NK-92 (cell line): ENCODE measurements around the gene BIN2.

ENCODE experiments used
- DNase-seq: peaks from one replicate; lab custom pipeline; 2025; ENCODE audit not compliant: unreplicated experiment; lab: John Stamatoyannopoulos, UW

Gene BIN2

DNA sequence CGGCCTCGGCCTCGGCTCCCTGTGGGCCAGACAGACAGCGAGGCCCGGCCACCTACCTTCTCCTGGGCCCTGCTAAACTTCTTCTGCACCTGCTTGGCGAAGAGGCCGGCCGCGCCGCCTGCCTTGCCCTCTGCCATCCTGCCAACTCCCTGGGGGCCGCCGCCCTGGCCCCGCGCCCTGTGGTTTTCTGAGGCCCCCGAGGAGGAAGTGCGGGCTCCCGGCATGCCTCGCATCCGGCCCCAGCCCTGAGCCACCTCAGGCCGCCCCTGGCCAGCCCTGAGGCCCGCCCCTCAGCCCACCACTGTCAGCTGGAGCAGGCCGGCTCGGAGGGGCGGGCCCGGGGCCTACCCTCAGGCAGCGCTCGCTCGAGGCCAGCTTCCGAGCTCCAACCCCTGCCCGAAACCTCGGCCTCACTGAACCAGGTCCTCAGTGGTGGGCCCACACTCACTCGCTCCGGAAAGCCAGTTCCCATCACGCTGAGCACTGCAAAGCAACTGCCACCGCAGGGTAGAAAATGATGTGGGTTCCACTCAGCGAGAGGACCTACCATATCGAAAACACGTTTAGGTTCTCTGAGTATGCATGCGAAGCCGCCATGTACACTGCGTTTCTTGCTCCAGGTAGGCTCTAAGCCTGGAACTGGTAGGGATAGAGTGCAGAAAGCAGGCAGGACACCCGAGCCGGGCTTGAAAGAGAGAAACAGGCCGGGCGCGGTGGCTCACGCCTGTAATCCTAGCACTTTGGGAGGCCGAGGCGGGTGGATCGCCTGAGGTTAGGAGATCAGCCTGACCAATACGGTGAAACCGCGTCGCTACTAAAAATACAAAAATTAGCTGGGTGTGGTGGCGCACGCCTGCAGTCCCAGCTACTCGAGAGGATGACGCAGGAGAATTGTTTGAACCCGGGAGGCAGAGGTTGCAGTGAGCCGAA is at the start of gene BIN2:
Gene BIN2 (minus strand): TSS at position 209 of the 930 bp plus-strand sequence. CDS start 72 bp downstream, at position 137.
- DNase-seq: no peak

- no peak for DNase-seq
These were observed 49.2 kb upstream of the BIN2 start for GRCh38 chr12:51373187-51373586.

DNA sequence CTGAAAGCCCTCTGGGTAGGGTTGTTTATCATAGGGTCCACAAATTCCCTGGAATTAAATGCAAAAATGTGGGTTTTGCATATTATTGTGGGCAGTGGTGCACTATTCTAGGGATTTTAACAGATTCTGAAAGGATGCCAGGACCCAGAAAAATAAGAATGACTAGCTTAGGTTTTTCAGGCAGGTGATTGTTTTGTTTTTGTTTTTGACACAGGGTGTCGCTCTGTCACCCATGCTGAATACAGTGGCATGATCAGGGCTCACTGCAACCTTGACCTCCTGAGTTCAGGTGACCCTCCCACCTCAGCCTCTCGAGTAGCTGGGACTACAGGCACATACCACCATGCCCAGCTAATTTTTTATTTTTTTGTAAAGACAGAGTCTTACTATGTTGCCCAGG is 48.0 kb upstream of the BIN2 start:
- DNase-seq: no peak

- no peak for DNase-seq
These were observed 47.5 kb upstream of the BIN2 start for GRCh38 chr12:51371295-51371953.

- DNase-seq: no peak
These were observed 46.7 kb upstream of the BIN2 start for GRCh38 chr12:51370667-51371066.

DNA sequence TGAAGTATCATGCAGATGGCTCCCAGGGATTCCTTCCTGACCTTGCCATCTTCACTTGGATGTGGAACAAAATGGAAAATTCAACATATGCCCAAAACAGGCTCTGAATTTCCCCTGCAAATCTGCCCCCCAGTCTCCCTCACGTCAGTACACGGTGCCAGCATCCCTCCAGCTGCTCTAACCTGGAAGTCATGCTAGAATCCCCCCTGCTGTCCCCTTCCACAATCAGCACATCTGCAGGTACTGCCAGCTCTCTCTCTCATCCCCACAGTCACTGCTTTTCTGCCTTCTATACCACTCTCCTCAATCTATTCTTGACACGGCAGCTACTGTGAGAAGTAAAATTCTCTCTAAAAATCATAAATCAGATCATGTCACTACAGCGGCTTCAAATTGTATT is 45.6 kb upstream of the BIN2 start:
- DNase-seq: no peak

- DNase-seq: peak; percentile 53
These were observed 44.9 kb upstream of the BIN2 start for GRCh38 chr12:51368640-51369517.

- DNase-seq: no peak
These were observed 41.3 kb upstream of the BIN2 start for GRCh38 chr12:51365276-51365675.

DNA sequence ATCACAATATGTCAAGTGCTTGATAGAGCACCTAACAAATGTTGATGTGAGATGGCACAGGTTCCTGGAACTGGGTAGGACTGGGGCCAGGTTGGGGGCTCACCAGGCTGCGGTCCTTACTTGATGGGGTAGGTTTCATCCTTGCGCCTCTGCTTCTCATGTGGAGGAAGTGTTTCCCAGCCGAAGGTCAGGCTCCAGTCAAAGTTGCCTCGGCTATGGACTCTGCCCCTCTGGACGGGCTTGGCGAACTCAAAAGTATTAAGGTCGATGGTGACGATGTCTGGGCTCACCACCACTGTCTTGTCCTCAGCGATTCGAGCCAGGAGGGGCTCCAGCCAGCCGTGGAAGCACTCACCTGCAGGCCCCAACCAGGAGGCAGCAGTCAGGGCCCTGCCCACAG is 40.0 kb upstream of the BIN2 start:
- no peak for DNase-seq

DNA sequence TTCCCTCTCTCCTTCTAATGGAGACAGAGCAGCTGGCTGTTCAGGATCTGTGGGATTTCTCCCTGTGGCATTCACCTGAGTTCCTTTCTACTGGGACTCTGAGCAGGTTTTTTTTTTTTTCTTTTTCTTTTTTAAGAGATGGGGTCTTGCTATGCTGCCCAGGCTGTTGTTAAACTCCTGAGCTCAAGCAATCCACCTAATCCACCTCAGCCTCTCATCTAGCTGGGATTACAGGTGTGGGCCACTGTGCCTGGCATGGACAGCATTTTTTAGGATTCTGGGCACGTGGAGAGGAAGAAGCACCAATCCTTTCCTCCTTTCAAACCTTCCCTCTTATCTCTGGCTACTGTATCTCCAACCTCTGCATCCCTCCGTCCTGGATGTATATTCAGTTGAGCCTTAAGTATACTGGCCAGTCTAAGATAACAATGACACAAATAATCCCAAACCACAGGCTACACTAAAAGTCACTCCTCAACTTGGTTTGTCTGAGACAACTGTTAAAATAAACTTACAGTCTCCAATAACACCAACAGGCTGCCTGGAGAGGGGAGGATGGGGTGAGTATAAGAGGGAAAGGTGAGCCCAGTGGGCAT is 38.9 kb upstream of the BIN2 start:
- DNase-seq: no peak

- DNase-seq: no peak
These were observed 38.3 kb upstream of the BIN2 start for GRCh38 chr12:51362307-51362706.

DNA sequence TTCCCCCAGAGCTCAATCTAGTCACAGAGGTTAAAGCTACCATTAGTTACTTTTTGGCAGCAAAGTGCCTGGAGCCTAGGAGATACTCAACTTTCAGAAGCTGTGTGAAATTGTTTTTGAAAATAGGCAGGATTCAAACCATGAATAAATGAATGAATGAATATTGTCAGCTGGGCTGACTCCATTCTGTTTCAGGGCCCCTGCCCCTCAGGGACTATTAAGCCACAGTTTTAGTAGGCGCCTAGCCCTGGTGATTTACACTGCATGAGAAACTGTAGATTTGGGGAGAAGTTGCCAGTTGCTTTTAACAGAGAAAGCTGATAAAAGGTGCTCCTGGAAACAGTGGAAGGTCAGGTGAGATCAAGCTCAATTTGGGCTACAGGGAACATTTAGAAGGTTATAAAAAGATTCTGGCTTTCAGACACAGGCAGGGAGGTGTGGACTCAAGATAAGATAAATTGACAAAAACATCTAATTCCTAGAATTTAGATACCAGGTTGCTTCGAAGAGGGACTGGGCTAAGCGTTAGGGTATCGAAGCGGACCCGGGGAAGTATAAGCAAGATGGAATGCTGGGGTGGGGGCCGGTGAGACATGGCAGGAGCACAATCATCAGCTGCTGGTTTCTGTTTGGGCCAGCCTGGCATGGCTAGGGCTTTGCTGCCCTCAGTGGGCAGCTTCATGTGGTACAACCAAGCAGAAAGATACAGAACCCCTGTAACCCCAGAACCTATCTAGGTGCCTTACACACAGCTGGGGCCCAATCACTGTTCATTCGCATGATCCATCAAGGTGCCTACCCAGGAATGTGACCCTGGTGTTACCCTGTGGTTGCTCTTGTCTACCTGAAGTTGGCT is 37.4 kb upstream of the BIN2 start:
- no peak for DNase-seq

DNA sequence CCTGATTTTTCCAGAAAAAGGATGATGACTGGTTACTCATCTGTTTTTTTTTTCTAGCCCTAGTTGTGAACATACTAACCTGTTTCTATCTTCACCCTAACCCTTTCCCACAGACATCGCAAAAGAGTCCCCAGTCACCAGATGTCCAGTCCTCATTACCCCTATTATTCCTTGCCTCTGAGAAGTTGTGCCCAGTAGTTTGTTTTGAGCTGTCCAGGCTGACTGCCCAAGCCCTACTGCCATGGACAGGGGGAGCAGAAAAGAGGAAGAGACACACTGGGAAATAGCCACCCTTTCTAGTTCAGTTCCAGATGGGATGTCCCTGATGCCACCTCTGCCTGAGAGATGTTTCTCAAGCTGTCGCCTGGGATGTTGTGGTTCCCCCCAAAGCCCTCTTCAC is 36.3 kb upstream of the BIN2 start:
- no peak for DNase-seq

GRCh38 chr12:51359851-51360250 is 35.9 kb upstream of the BIN2 start:
- DNase-seq: no peak

- DNase-seq: no peak
These were observed 34.5 kb upstream of the BIN2 start for GRCh38 chr12:51358496-51358895.

DNA sequence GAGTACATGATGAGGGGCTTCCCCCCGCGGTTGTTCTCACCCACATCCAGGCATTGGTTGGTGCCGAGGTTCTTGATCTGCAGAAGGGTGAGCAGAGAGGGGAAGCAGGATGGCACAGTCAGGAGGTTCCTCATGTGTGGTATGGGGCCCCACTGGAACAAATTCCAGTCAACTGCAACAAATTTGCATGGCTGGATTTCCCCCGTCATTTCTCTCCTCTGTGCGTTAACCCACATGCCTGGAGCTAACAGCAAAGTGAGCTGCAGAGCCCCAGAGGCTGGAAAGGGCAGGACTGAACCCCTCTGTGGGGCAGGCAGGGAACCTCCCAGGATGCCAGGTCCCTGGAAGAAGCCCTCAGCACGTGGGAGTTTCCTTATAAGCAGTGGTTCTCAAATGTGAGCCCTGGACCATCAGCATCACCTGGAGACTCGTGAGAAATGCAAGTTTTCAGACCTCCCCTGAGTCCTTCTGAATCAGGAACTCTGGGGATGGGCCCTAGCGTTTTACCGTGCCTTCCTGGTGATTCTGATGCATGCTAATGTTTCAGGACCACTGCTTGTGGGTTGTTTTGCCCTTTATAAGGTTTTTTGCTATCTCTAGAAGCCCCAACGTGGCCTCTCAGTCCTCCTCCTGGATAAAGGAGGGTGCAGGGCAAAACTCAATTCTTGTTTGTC is 33.5 kb upstream of the BIN2 start:
- DNase-seq: no peak

DNA sequence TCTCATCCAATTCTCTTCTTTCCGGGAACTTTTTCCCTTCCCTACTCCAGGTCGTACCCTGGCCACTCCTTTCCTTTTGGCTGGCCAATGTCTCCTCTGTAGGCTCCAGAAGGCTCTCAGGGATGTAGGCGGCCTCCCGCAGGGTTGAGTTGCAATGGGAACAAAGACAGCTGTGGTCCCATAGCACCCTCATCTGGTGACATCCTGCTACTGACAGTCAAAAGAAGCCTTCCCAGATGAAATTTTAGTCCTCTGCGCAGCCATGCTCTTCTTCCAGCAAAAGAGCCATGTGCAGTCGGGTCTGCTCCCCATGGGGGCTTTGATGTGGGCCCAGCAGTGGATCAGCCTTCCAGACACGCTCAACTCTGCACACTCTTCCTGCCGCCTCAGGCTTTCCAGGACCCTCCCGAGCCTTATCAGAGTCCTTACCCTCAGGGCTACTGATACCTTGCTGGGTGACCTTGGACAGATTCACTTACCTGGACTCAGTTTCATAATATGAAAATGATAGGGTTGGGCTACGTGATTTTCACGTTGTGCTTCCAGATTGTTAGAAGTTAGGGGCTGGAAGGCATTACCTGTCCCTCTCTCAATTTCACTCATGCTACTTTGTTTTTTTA is 28.0 kb upstream of the BIN2 start:
- no peak for DNase-seq

GRCh38 chr12:51349026-51349425 is 25.1 kb upstream of the BIN2 start:
- DNase-seq: no peak

DNA sequence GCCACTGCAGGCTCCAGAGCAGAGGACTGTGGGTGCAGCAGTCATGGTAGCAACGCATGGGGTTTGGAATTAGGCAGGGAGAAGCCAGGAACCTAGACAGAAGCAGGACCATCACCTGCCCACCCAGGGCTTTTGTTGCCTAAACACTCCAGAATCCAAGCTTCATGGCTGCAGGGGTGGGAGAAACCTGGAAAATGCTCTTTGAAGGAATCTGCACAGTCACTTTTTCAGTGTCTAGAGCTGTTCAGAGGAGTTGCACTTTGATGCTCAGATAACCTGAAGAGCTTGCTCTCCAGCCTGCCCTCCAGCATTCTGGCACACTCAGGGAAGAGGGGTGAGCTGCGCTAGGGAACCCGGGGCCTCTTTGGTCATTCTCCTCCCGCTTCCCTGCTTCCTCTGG is 24.1 kb upstream of the BIN2 start:
- no peak for DNase-seq
